ENCODE measurements around the gene TNRC18. TPM values are rescaled to one million over a fixed set of nuclear protein-coding genes. Genes with fewer than 3 reads are reported as not detected.

The TNRC18 gene
- total RNA-seq, 2 donors from 2014 or later = 32.0 to 53.6 TPM

DNA sequence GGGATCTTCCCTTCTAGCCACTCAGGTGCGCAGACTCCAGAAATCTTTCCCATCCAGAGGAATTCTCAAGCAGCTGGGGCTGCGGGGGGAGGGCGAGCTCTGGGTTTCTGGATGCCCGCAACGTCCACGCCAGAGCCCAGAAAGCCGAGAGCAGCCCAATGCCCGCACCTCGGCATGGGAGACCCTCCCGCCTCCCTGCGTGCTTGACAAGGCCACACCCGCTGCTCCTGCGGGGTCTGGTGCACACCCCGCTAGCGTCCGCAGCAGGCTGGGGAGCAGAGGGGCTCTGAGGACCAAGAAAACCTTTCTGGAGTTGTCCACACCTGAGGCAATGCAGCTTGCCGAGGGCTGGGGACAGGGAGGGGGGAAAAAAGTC, 74.6 kb downstream of the TNRC18 start:
- H3K36me3 ChIP-seq = peaks cover 34% of the 10 kb centered on the region
- no peak for TF ChIP-seq CTCF (IDR thresholded peaks at IDR 0.05)
- peaks cover 0 to 16% of the 10 kb centered on the region in 2 donors for H3K4me1 ChIP-seq
- no peaks in the 10 kb centered on the region for H3K27me3 ChIP-seq
- peaks cover 9 to 12% of the 10 kb centered on the region in 2 donors for H3K9me3 ChIP-seq
- no peak overlapping the region for H3K4me3 ChIP-seq
- DNase-seq (ENCODE audit: low spot score) = no peak
- H3K27ac ChIP-seq = no peak overlapping the region

DNA sequence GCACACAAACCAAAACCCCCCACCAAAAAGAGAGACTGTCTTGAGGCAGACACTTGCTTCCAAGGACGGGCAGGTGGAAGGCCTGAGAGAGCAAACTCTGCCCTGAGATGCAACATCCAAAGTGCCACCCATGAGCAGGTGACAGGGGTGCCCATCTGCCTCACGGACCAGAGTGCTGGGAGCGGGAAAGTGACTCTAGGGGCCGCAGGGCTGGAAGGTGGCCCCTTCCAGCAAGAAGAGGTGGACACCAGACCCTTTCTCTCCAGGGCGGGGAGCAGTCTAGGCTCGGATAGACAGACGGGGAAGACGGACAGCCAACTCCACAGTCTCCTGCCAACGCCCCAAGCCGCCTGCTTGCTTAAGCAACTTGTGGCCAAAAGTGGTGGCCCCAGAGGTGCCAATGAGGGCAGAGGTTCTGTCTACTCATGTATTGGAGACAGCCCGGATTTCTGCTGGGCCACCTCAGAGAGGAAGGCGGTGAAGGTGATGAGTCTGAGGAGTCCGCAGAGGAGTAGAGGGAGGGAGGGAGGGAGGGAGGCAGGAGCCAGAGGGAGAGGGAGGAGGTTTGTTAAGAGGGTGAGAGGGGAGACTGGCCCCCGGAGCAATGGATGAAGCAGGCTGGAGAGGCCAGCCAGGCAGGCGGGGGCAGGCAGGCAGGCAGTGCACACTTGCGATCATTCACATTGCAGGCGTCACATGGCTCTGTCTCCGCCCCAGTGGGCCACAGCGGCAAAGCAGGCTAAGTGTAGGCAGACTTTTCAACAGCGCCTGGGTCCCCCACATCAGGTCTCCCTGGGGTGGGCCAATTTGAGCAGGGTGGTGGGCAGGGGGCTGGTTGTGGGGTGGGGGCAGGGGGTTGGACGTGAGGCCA, 75.3 kb downstream of the TNRC18 start:
- DNase-seq (ENCODE audit: low spot score) = no peak
- no peak for TF ChIP-seq CTCF (IDR thresholded peaks at IDR 0.05)
- H3K27ac ChIP-seq = no peak overlapping the region

DNA sequence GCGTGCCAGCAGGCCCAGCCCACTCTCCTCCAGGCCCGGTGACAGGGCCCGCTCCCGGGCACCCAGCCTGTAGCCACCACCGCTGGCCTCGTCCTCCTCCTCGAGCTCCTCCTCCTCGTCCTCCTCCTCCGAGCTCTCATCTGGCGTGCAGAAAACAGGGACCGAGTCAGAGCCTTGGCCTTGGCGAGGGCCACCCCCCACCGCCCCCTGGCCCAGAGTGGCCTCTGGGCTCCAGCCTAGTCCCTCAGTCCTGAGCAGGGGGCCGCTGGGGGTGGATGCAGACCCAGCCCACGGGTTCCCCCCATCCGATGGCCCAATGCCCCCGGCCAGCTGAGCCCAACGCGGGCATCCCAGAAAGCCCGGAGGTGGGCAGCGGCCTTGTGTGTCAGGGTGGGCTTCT, 78.0 kb downstream of the TNRC18 start:
- Histone ChIP-seq H3K4me1 (peaks cover 0 to 10% of the 10 kb centered on the region in 2 donors), H3K36me3 (peaks cover 62% of the 10 kb centered on the region), H3K9me3 (peaks cover 13 to 24% of the 10 kb centered on the region in 2 donors), H3K4me3 (no peak overlapping the region), H3K27me3 (no peaks in the 10 kb centered on the region), H3K27ac (no peak overlapping the region)
- TF ChIP-seq CTCF (IDR thresholded peaks at IDR 0.05) = no peak
- DNase-seq (ENCODE audit: low spot score) = no peak

More for the DNA sequence above, 75.3 kb downstream of the TNRC18 start:
- peaks cover 40% of the 10 kb centered on the region for H3K36me3 ChIP-seq
- no peaks in the 10 kb centered on the region for H3K27me3 ChIP-seq
- peaks cover 13 to 18% of the 10 kb centered on the region in 2 donors for H3K9me3 ChIP-seq
- peaks cover 0 to 10% of the 10 kb centered on the region in 2 donors for H3K4me1 ChIP-seq
- no peak overlapping the region for H3K4me3 ChIP-seq

GRCh38 chr7:5345171-5345570, 78.5 kb downstream of the TNRC18 start:
- Histone ChIP-seq H3K9me3 (peaks cover 13 to 24% of the 10 kb centered on the region in 2 donors), H3K4me1 (peaks cover 0 to 10% of the 10 kb centered on the region in 2 donors), H3K4me3 (no peak overlapping the region), H3K27me3 (no peaks in the 10 kb centered on the region), H3K27ac (no peak overlapping the region), H3K36me3 (peaks cover 67% of the 10 kb centered on the region)
- no peak for DNase-seq (ENCODE audit: low spot score)
- no peak for TF ChIP-seq CTCF (IDR thresholded peaks at IDR 0.05)

DNA sequence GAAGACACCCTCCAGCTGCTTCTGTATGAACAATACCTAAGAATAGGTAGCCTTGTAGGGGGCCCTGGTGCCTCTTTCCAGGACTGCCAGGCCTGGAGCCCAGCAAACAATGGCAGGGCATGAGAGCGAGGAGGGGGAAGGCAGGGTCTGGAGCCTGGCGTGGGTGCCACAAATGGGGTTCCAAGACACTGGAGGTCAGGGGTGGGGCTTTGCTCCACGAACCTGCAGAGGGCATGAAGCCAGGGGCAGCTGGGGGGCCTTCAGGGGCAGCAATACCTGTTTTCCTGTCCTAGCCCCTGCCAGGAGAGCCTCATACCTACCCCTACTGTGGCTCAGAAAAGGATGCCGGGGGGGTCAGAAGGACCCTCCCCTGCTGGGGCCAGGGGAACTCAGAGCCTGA, 79.3 kb downstream of the TNRC18 start:
- H3K4me3 ChIP-seq = no peak overlapping the region
- H3K4me1 ChIP-seq = peaks cover 0 to 5% of the 10 kb centered on the region in 2 donors
- H3K9me3 ChIP-seq = peaks cover 13 to 24% of the 10 kb centered on the region in 2 donors
- no peaks in the 10 kb centered on the region for H3K27me3 ChIP-seq
- DNase-seq (ENCODE audit: low spot score) = no peak
- no peak overlapping the region for H3K27ac ChIP-seq
- TF ChIP-seq CTCF (IDR thresholded peaks at IDR 0.05) = no peak
- H3K36me3 ChIP-seq = peaks cover 73% of the 10 kb centered on the region
